ENCODE data around the gene CNTN5.

CNTN5 gene

GRCh38 chr11:99501655-99502054 lies 480.9 kb downstream of the CNTN5 start:
- no peak for DNase-seq (ENCODE audit: low read depth in 2 of 2, low spot score in 1 of 2)

- no peak for DNase-seq (ENCODE audit: low read depth in 2 of 2, low spot score in 1 of 2)
Measured at GRCh38 chr11:99505316-99505715, 484.6 kb downstream of the CNTN5 start.

GRCh38 chr11:99505831-99506230 lies 485.1 kb downstream of the CNTN5 start:
- DNase-seq (ENCODE audit: low read depth in 2 of 2, low spot score in 1 of 2) = no peak

GRCh38 chr11:99509863-99510262 lies 489.1 kb downstream of the CNTN5 start:
- no peak for DNase-seq (ENCODE audit: low read depth in 2 of 2, low spot score in 1 of 2)

GRCh38 chr11:99513368-99513767 lies 492.6 kb downstream of the CNTN5 start:
- no peak for DNase-seq (ENCODE audit: low read depth in 2 of 2, low spot score in 1 of 2)

- no peak for DNase-seq (ENCODE audit: low read depth in 2 of 2, low spot score in 1 of 2)
Measured at GRCh38 chr11:99519095-99519494, 498.3 kb downstream of the CNTN5 start.

GRCh38 chr11:99522467-99523173 lies 501.9 kb downstream of the CNTN5 start:
- DNase-seq (ENCODE audit: low read depth in 2 of 2, low spot score in 1 of 2) = no peak

- DNase-seq (ENCODE audit: low read depth in 2 of 2, low spot score in 1 of 2) = no peak
Measured at GRCh38 chr11:99531468-99531867, 510.7 kb downstream of the CNTN5 start.

- no peak for DNase-seq (ENCODE audit: low read depth in 2 of 2, low spot score in 1 of 2)
Measured at GRCh38 chr11:99534812-99535211, 514.1 kb downstream of the CNTN5 start.

GRCh38 chr11:99535406-99535805 lies 514.7 kb downstream of the CNTN5 start:
- DNase-seq (ENCODE audit: low read depth in 2 of 2, low spot score in 1 of 2) = no peak

GRCh38 chr11:99535819-99536218 lies 515.1 kb downstream of the CNTN5 start:
- no peak for DNase-seq (ENCODE audit: low read depth in 2 of 2, low spot score in 1 of 2)

GRCh38 chr11:99537681-99538080 lies 516.9 kb downstream of the CNTN5 start:
- no peak for DNase-seq (ENCODE audit: low read depth in 2 of 2, low spot score in 1 of 2)

- DNase-seq (ENCODE audit: low read depth in 2 of 2, low spot score in 1 of 2) = no peak
Measured at GRCh38 chr11:99545616-99546015, 524.9 kb downstream of the CNTN5 start.

GRCh38 chr11:99548264-99548663 lies 527.5 kb downstream of the CNTN5 start:
- DNase-seq (ENCODE audit: low read depth in 2 of 2, low spot score in 1 of 2) = no peak

GRCh38 chr11:99554232-99554903 lies 533.6 kb downstream of the CNTN5 start:
- no peak for DNase-seq (ENCODE audit: low read depth in 2 of 2, low spot score in 1 of 2)

GRCh38 chr11:99555486-99555885 lies 534.7 kb downstream of the CNTN5 start:
- no peak for DNase-seq (ENCODE audit: low read depth in 2 of 2, low spot score in 1 of 2)

GRCh38 chr11:99565333-99565732 lies 544.6 kb downstream of the CNTN5 start:
- no peak for DNase-seq (ENCODE audit: low read depth in 2 of 2, low spot score in 1 of 2)

GRCh38 chr11:99567334-99567956 lies 546.7 kb downstream of the CNTN5 start:
- no peak for DNase-seq (ENCODE audit: low read depth in 2 of 2, low spot score in 1 of 2)

- no peak for DNase-seq (ENCODE audit: low read depth in 2 of 2, low spot score in 1 of 2)
Measured at GRCh38 chr11:99568808-99569207, 548.1 kb downstream of the CNTN5 start.

GRCh38 chr11:99571094-99571493 lies 550.3 kb downstream of the CNTN5 start:
- DNase-seq (ENCODE audit: low read depth in 2 of 2, low spot score in 1 of 2) = no peak

GRCh38 chr11:99584830-99585229 lies 564.1 kb downstream of the CNTN5 start:
- DNase-seq (ENCODE audit: low read depth in 2 of 2, low spot score in 1 of 2) = no peak

GRCh38 chr11:99585606-99586005 lies 564.9 kb downstream of the CNTN5 start:
- no peak for DNase-seq (ENCODE audit: low read depth in 2 of 2, low spot score in 1 of 2)
